ENCODE data around the gene H6PD.
A peak's percentile ranks its signal among the peaks of the same experiment; 100 is the strongest.

Gene H6PD

DNA sequence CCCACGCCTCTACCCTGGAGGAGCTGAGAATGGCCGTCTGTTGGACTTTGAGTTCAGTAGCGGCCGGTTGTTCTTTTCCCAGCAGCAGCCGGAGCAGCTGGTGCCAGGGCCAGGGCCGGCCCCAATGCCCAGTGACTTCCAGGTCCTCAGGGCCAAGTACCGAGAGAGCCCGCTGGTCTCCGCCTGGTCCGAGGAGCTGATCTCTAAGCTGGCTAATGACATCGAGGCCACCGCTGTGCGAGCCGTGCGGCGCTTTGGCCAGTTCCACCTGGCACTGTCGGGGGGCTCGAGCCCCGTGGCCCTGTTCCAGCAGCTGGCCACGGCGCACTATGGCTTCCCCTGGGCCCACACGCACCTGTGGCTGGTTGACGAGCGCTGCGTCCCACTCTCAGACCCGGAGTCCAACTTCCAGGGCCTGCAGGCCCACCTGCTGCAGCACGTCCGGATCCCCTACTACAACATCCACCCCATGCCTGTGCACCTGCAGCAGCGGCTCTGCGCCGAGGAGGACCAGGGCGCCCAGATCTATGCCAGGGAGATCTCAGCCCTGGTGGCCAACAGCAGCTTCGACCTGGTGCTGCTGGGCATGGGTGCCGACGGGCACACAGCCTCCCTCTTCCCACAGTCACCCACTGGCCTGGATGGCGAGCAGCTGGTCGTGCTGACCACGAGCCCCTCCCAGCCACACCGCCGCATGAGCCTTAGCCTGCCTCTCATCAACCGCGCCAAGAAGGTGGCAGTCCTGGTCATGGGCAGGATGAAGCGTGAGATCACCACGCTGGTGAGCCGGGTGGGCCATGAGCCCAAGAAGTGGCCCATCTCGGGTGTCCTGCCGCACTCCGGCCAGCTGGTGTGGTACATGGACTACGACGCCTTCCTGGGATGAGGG, 29.7 kb downstream of the H6PD start:
- Histone ChIP-seq H4K20me1 (ENCODE audit: insufficient read depth, low read length) (no peaks in the 10 kb centered on the region; the same call in 1 of the 2 replicates), H3K4me1 (ENCODE audit: low read length) (0 out of 2 replicates have a peak, but pooled peaks cover 2% of the 10 kb centered on the region), H3K27me3 (ENCODE audit: low read depth, low read length) (no peaks in the 10 kb centered on the region), H3K79me2 (ENCODE audit: low read length) (peaks cover 12% of the 10 kb centered on the region), H3K9ac (ENCODE audit: low read length) (no peak overlapping the region), H3K36me3 (replicated peaks; ENCODE audit: low read depth, low read length) (no peaks in the 10 kb centered on the region), H2AFZ (ENCODE audit: low read depth, low read length) (no peak overlapping the region), H3K4me2 (ENCODE audit: low read length) (no peak overlapping the region), H3K4me3 (ENCODE audit: low read length) (no peak overlapping the region), H3K27ac (ENCODE audit: low read length) (no peak overlapping the region), H3K9me3 (ENCODE audit: insufficient read depth, low read length) (0 out of 2 replicates have a peak, but pooled peaks cover 8% of the 10 kb centered on the region)
- TF ChIP-seq, protein P1, sequence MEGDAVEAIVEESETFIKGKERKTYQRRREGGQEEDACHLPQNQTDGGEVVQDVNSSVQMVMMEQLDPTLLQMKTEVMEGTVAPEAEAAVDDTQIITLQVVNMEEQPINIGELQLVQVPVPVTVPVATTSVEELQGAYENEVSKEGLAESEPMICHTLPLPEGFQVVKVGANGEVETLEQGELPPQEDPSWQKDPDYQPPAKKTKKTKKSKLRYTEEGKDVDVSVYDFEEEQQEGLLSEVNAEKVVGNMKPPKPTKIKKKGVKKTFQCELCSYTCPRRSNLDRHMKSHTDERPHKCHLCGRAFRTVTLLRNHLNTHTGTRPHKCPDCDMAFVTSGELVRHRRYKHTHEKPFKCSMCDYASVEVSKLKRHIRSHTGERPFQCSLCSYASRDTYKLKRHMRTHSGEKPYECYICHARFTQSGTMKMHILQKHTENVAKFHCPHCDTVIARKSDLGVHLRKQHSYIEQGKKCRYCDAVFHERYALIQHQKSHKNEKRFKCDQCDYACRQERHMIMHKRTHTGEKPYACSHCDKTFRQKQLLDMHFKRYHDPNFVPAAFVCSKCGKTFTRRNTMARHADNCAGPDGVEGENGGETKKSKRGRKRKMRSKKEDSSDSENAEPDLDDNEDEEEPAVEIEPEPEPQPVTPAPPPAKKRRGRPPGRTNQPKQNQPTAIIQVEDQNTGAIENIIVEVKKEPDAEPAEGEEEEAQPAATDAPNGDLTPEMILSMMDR (IDR thresholded peaks at IDR 0.05; ENCODE audit: low read depth, low read length), result no peak
- TF ChIP-seq EZH2phosphoT487 (IDR thresholded peaks at IDR 0.05; ENCODE audit: low read depth), result no peak

DNA sequence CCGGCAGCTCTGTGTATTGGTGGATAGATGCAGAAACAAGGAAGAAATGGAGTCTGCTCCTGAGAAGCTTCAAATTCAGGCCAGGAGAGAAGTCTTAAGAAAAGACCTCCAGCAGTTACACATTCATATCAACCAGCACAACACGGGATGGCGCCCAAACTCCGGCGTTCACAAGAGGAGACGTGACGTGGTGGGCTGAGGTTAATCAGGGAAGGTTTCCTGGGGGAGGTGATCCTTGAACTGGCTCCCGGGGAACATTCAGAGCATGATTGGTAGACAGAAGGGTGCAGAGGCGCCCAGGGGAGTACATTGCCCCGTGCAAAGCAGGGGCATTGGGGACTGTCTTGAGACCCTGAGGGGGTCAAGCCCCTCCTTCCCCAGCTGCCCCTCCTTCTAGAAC, 30.5 kb downstream of the H6PD start:
- TF ChIP-seq, protein P1 (IDR thresholded peaks at IDR 0.05; ENCODE audit: low read depth, low read length), result no peak
- TF ChIP-seq EZH2phosphoT487 (IDR thresholded peaks at IDR 0.05; ENCODE audit: low read depth), result no peak
- H3K27me3 ChIP-seq (ENCODE audit: low read depth, low read length), result no peaks in the 10 kb centered on the region
- no peak overlapping the region for H2AFZ ChIP-seq (ENCODE audit: low read depth, low read length)
- no peaks in the 10 kb centered on the region for H3K36me3 ChIP-seq (replicated peaks; ENCODE audit: low read depth, low read length)
- H3K9me3 ChIP-seq (ENCODE audit: insufficient read depth, low read length), result no peaks in the 10 kb centered on the region
- no peak overlapping the region for H3K4me2 ChIP-seq (ENCODE audit: low read length)
- 0 out of 2 replicates have a peak, but pooled peaks cover 2% of the 10 kb centered on the region for H3K4me1 ChIP-seq (ENCODE audit: low read length)
- no peak overlapping the region for H3K27ac ChIP-seq (ENCODE audit: low read length)
- H3K4me3 ChIP-seq (ENCODE audit: low read length), result no peak overlapping the region
- no peak overlapping the region for H3K9ac ChIP-seq (ENCODE audit: low read length)
- no peaks in the 10 kb centered on the region; the same call in 1 of the 2 replicates for H4K20me1 ChIP-seq (ENCODE audit: insufficient read depth, low read length)
- peaks cover 4% of the 10 kb centered on the region for H3K79me2 ChIP-seq (ENCODE audit: low read length)

DNA sequence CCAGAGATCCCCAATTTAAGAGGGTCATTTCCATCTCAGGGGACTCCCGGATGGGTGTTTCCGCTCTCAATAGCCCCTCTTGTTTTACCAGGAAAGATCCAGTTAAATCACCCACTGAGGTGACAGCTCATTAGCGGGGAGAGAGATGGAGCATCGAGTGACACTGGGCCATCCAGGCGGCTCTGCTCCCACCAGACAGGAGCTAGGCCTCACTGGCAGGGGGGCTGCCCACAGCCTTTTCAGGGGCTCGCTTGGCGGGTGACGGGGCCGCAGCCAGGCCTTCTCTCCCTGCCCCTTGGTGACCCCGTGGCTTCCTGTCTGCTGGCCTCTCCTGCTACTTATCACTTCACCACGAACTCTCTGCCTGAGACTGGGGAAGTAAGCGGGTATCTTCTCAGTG, 31.4 kb downstream of the H6PD start:
- H2AFZ ChIP-seq (ENCODE audit: low read depth, low read length), result no peak overlapping the region
- no peak overlapping the region for H3K9ac ChIP-seq (ENCODE audit: low read length)
- no peak overlapping the region for H3K4me3 ChIP-seq (ENCODE audit: low read length)
- H3K27ac ChIP-seq (ENCODE audit: low read length), result no peak overlapping the region
- H3K4me2 ChIP-seq (ENCODE audit: low read length), result no peak overlapping the region
- TF ChIP-seq, protein P1 (IDR thresholded peaks at IDR 0.05; ENCODE audit: low read depth, low read length), result no peak
- TF ChIP-seq EZH2phosphoT487 (IDR thresholded peaks at IDR 0.05; ENCODE audit: low read depth), result no peak
- 0 out of 2 replicates have a peak, but pooled peaks cover 2% of the 10 kb centered on the region for H3K4me1 ChIP-seq (ENCODE audit: low read length)
- H4K20me1 ChIP-seq (ENCODE audit: insufficient read depth, low read length), result no peaks in the 10 kb centered on the region
- H3K36me3 ChIP-seq (replicated peaks; ENCODE audit: low read depth, low read length), result no peaks in the 10 kb centered on the region
- H3K79me2 ChIP-seq (ENCODE audit: low read length), result no peaks in the 10 kb centered on the region
- no peaks in the 10 kb centered on the region for H3K9me3 ChIP-seq (ENCODE audit: insufficient read depth, low read length)
- H3K27me3 ChIP-seq (ENCODE audit: low read depth, low read length), result no peaks in the 10 kb centered on the region

DNA sequence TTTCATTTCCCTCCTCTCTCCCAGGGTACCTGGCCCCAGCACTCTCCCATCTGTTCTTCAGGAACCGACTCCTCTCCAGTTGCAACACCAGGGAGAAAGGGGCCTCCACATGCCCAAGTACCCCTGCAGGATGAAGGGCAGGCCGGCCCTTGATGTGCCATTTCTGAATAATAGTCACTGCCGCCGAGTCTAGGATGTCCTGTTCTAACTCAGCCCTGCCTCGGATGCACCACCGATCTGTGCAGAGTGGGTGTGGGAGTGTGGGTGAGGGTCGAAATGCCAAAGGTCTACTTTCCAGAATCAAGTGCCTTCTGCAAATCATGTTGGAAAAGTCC, 32.7 kb downstream of the H6PD start:
- Histone ChIP-seq H3K27ac (ENCODE audit: low read length) (no peak overlapping the region), H3K4me3 (ENCODE audit: low read length) (no peak overlapping the region), H3K9me3 (ENCODE audit: insufficient read depth, low read length) (no peaks in the 10 kb centered on the region), H3K27me3 (ENCODE audit: low read depth, low read length) (no peaks in the 10 kb centered on the region), H3K79me2 (ENCODE audit: low read length) (no peaks in the 10 kb centered on the region), H2AFZ (ENCODE audit: low read depth, low read length) (no peak overlapping the region), H3K36me3 (replicated peaks; ENCODE audit: low read depth, low read length) (no peaks in the 10 kb centered on the region), H3K4me2 (ENCODE audit: low read length) (peak overlapping the region; percentile 45), H3K4me1 (ENCODE audit: low read length) (0 out of 2 replicates have a peak, but pooled peaks cover 2% of the 10 kb centered on the region), H4K20me1 (ENCODE audit: insufficient read depth, low read length) (no peaks in the 10 kb centered on the region), H3K9ac (ENCODE audit: low read length) (no peak overlapping the region)
- no peak for TF ChIP-seq EZH2phosphoT487 (IDR thresholded peaks at IDR 0.05; ENCODE audit: low read depth)
- TF ChIP-seq, protein P1 (IDR thresholded peaks at IDR 0.05; ENCODE audit: low read depth, low read length), result no peak
